Common myeloid progenitor, CD34-positive (primary cell): ENCODE data around the gene TMEM175.

Source experiments
- CTCF ChIA-PET: fragments of 350-600 bp; sonication (Branson Sonifier 250); formaldehyde crosslinking; loops from one replicate; lab custom pipeline; 2021; ENCODE audit warnings: antibody characterized with exemption; lab: Charles Lee
- POLR2A ChIA-PET: fragments of 350-600 bp; sonication (Branson Sonifier 250); formaldehyde crosslinking; loops from one replicate; lab custom pipeline; 2021; ENCODE audit warnings: antibody characterized with exemption; lab: Charles Lee
- DNase-seq, 3 donors: peaks; one replicate each; pipeline versions ENCODE4 v3.0.0 to v3.0.0-alpha.2; 2013
- H3K27ac ChIP-seq, 2 experiments: 1 replicate in 1 of 2; 2 replicates in 1 of 2; pipeline ENCODE4 v1.7.0; 2013; ENCODE audit warnings: inconsistent platforms in 2 of 2, low read length in 2 of 2, mild to moderate bottlenecking in 2 of 2, low read depth in 1 of 2, moderate library complexity in 1 of 2; ENCODE audit not compliant: severe bottlenecking in 2 of 2, insufficient read depth in 1 of 2, poor library complexity in 1 of 2
- H3K27me3 ChIP-seq, 5 experiments: replicated peaks in 2 of 5; 1 replicate in 3 of 5; 2 replicates in 2 of 5; pipeline versions ENCODE4 v1.6.1 to v1.7.0; 2013; ENCODE audit warnings: low read length in 4 of 5, mild to moderate bottlenecking in 2 of 5, moderate library complexity in 2 of 5, inconsistent platforms in 1 of 5; ENCODE audit not compliant: insufficient read depth in 5 of 5, control insufficient read depth in 4 of 5
- H3K36me3 ChIP-seq, 4 experiments: 1 replicate in 2 of 4; 2 replicates in 2 of 4; pipeline versions ENCODE4 v1.6.1 to v1.7.0; 2013; ENCODE audit warnings: low read length in 3 of 4, control low read depth in 1 of 4, mild to moderate bottlenecking in 1 of 4; ENCODE audit not compliant: control insufficient read depth in 4 of 4, insufficient read depth in 4 of 4
- H3K4me1 ChIP-seq, 4 experiments: 1 replicate in 3 of 4; 2 replicates in 1 of 4; pipeline versions ENCODE4 v1.6.1 to v1.7.1; 2013; ENCODE audit warnings: low read length in 3 of 4, mild to moderate bottlenecking in 3 of 4, control low read depth in 1 of 4, inconsistent platforms in 1 of 4, moderate library complexity in 1 of 4; ENCODE audit not compliant: control insufficient read depth in 4 of 4, insufficient read depth in 4 of 4; ENCODE audit errors: control extremely low read depth in 1 of 4
- H3K4me3 ChIP-seq, 7 experiments: 1 replicate in 4 of 7; 2 replicates in 3 of 7; pipeline versions ENCODE4 v1.5.1 to v1.7.0; 2013; ENCODE audit warnings: mild to moderate bottlenecking in 7 of 7, low read length in 6 of 7, moderate library complexity in 6 of 7, inconsistent platforms in 2 of 7, low read depth in 2 of 7, control low read depth in 1 of 7; ENCODE audit not compliant: insufficient read depth in 4 of 7, control insufficient read depth in 1 of 7; ENCODE audit errors: extremely low read depth in 1 of 7
- H3K9me3 ChIP-seq, 5 experiments: 1 replicate in 4 of 5; 2 replicates in 1 of 5; pipeline versions ENCODE4 v1.6.1 to v1.7.1; 2013; ENCODE audit warnings: low read length in 4 of 5, mild to moderate bottlenecking in 2 of 5, inconsistent platforms in 1 of 5, low read depth in 1 of 5, moderate library complexity in 1 of 5; ENCODE audit not compliant: control insufficient read depth in 4 of 5, insufficient read depth in 2 of 5; ENCODE audit errors: control extremely low read depth in 1 of 5
- WGBS: methylation state at CpG from one replicate; pipeline ENCODE4 v1.1.5; 2013; ENCODE audit not compliant: insufficient coverage; 5-methylcytosine and 5-hydroxymethylcytosine counted together

TMEM175 gene

DNA sequence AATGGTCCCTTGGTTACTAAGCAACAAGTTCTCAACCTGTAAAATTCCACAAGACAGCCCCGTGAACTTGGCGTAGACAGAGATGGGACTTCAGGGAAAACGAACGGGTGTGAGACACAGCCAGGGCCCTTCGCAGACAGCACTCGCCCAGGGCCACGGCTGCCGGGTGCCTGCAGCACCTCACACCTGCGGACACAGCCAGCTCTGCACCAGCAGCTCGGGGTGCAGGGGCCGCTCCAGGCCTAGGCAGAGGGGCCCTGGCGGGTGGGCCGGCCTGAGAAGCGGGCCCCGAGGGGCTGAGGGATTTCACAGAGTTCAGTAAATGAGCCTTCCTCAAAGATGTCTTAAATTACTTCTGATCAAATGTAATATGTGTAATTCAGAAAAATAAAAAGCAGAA, 34.1 kb upstream of the TMEM175 start:
- ChIA-PET POLR2A (no interaction called here), CTCF (interaction anchor here (1.0 to 2.7 kb wide), 4 partner anchors 9 to 100 kb away, joined by 3 to 13 read pairs (median 6); partner anchors contain the start of gene IDUA)
- Histone ChIP-seq H3K27ac (no peak overlapping the region), H3K9me3 (no peaks in the 10 kb centered on the region), H3K4me3 (no peak overlapping the region), H3K27me3 (no peaks in the 10 kb centered on the region), H3K4me1 (no peaks in the 10 kb centered on the region), H3K36me3 (peaks cover 4 to 61% (median 40%) of the 10 kb centered on the region in 4 experiments)
- no peak for DNase-seq
- WGBS = 97% methylated on average over 9 of the region's 15 CpGs

- 97% methylated on average over 24 of the region's 27 CpGs for WGBS
- Histone ChIP-seq H3K27ac (no peak overlapping the region), H3K4me1 (no peaks in the 10 kb centered on the region), H3K9me3 (no peaks in the 10 kb centered on the region), H3K4me3 (no peak overlapping the region), H3K36me3 (peaks cover 4 to 61% (median 38%) of the 10 kb centered on the region in 4 experiments), H3K27me3 (no peaks in the 10 kb centered on the region)
- ChIA-PET POLR2A (no interaction called here), CTCF (no interaction called here)
- no peak for DNase-seq
Measured at GRCh38 chr4:898869-899555, 33.2 kb upstream of the TMEM175 start.

GRCh38 chr4:899556-899906, 32.7 kb upstream of the TMEM175 start:
- Histone ChIP-seq H3K9me3 (no peaks in the 10 kb centered on the region), H3K27ac (no peak overlapping the region), H3K27me3 (no peaks in the 10 kb centered on the region), H3K36me3 (peaks cover 4 to 59% (median 36%) of the 10 kb centered on the region in 4 experiments), H3K4me1 (no peaks in the 10 kb centered on the region), H3K4me3 (no peak overlapping the region)
- ChIA-PET CTCF (no interaction called here), POLR2A (no interaction called here)
- 97% methylated on average over 11 of the region's 12 CpGs for WGBS
- DNase-seq = no peak

DNA sequence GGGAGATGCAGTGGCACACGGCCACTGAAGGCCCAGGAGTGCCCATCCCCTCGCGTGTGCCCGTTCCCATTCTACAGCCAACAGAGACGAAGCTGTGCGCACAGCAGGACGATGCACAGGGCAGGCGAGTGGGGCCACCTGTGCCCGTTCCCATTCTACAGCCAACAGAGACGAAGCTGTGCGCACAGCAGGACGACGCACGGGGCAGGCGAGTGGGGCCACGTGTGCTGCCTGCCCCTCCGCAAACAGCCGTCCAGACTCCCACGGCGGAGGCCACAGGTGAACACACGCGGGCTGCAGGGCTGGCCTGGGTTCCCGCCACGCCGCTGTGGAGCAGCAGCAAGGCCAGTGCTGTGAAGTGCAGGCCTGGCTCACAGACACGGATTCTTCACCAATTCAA, 32.2 kb upstream of the TMEM175 start:
- no peak overlapping the region for H3K4me3 ChIP-seq
- no peaks in the 10 kb centered on the region for H3K9me3 ChIP-seq
- peaks cover 4 to 57% (median 36%) of the 10 kb centered on the region in 4 experiments for H3K36me3 ChIP-seq
- no peaks in the 10 kb centered on the region for H3K4me1 ChIP-seq
- H3K27ac ChIP-seq = no peak overlapping the region
- ChIA-PET POLR2A (no interaction called here), CTCF (interaction anchor here (1.5 kb wide), 1 partner anchor 8 kb away, joined by 6 read pairs; no protein-coding TSS in a partner anchor)
- no peaks in the 10 kb centered on the region for H3K27me3 ChIP-seq
- no peak for DNase-seq
- WGBS = 95% methylated on average over 26 of the region's 26 CpGs

GRCh38 chr4:900721-901120, 31.5 kb upstream of the TMEM175 start:
- ChIA-PET POLR2A (no interaction called here), CTCF (interaction anchor here (1.5 kb wide), 1 partner anchor 9 kb away, joined by 6 read pairs; no protein-coding TSS in a partner anchor)
- Histone ChIP-seq H3K36me3 (peaks cover 4 to 51% (median 31%) of the 10 kb centered on the region in 4 experiments), H3K9me3 (no peaks in the 10 kb centered on the region), H3K4me3 (no peak overlapping the region), H3K4me1 (no peaks in the 10 kb centered on the region), H3K27ac (no peak overlapping the region), H3K27me3 (no peaks in the 10 kb centered on the region)
- WGBS = 94% methylated on average over 6 of the region's 6 CpGs
- no peak for DNase-seq

DNA sequence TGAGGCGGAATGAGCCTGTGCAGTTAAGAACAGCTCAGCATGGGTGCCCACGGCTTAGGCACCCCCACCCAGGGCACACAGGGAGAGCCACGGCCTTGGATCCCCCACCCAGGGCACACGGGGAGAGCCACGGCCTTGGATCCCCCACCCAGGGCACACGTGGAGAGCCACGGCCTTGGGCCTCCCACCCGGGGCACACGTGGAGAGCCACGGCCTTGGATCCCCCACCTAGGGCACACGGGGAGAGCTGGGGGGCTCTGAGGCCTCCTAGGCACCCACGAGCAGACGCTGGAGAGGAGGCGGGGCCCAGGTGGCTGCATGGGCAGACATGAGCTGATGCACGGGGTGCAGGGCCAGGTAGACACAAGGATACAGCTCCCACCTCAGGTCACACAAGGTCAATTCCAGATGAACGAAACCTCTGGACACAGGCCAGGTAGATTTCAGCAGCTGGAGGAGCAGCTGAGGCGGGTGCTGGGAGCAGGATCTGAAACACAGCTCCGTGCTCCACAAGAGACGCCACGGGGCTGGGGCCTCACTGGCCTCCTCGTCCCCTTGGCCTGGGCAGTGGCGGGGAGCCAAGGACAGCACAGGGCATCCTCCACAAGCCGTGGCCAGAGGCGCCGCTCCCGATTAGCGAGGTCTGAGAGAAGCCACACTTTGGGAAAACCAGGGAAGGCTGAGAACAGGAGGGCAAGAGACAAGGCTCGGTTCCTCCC, 30.9 kb upstream of the TMEM175 start:
- H3K36me3 ChIP-seq = peaks cover 4 to 49% (median 26%) of the 10 kb centered on the region in 4 experiments
- H3K9me3 ChIP-seq = no peaks in the 10 kb centered on the region
- no peak for DNase-seq
- no peaks in the 10 kb centered on the region for H3K4me1 ChIP-seq
- H3K27me3 ChIP-seq = no peaks in the 10 kb centered on the region
- CTCF ChIA-PET = interaction anchor here (1.2 to 1.5 kb wide), 2 partner anchors 9 to 16 kb away, joined by 3 to 6 read pairs; no protein-coding TSS in a partner anchor
- no peak overlapping the region for H3K27ac ChIP-seq
- POLR2A ChIA-PET = no interaction called here
- 98% methylated on average over 27 of the region's 28 CpGs for WGBS
- H3K4me3 ChIP-seq = no peak overlapping the region
